K562 (cell line): Measurements from ENCODE around the gene CPA2.
A peak's percentile ranks its signal among the peaks of the same experiment; 100 is the strongest.
"Not testable (repeated sequence)": the region's sequence is repeated elsewhere in the genome, so short reads cannot be mapped to it uniquely, and the experiment has no call there.

Experiments
- ESRRA ChIP-seq: fragments of 450-650 bp; IDR thresholded peaks from 2 replicates; pipeline ENCODE4 v1.6.1; 2014; ENCODE audit warnings: low read depth, mild to moderate bottlenecking, moderate library complexity, borderline replicate concordance
- HMGN3 ChIP-seq: IDR thresholded peaks from 2 replicates; pipeline ENCODE4 v1.6.1; 2011; ENCODE audit warnings: borderline replicate concordance, low read depth, mild to moderate bottlenecking, mixed read lengths, low read length; ENCODE audit not compliant: insufficient read length; ENCODE audit errors: extremely low read depth
- IFI16 ChIP-seq: fragments of 250-450 bp; sonication (Bioruptor Pico); IDR thresholded peaks from 2 replicates; pipeline ENCODE4 v2.1.2; 2022; ENCODE audit warnings: mild to moderate bottlenecking, inconsistent platforms
- POLR2AphosphoS5 ChIP-seq: IDR thresholded peaks from 2 replicates; pipeline ENCODE4 v1.6.1; 2011; ENCODE audit warnings: mild to moderate bottlenecking, low read depth, low read length, moderate library complexity; ENCODE audit not compliant: control insufficient read depth, insufficient read depth
- RBM25 ChIP-seq: fragments of 200-400 bp; formaldehyde crosslinking; IDR thresholded peaks from 2 replicates; pipeline ENCODE4 v1.6.1; 2018; ENCODE audit warnings: low read length, low read depth, moderate library complexity; ENCODE audit not compliant: severe bottlenecking

- not testable (repeated sequence) for TF ChIP-seq ESRRA, IFI16, POLR2AphosphoS5, HMGN3
- peak; percentile 50 for TF ChIP-seq RBM25
Measured at GRCh38 chr7:130246491-130246890, 20.2 kb upstream of the CPA2 start.
